IPS DF 6.9 (cell line): Measurements from ENCODE around the gene CRYM.
"Not testable (repeated sequence)": the region's sequence is repeated elsewhere in the genome, so short reads cannot be mapped to it uniquely, and the experiment has no call there.

Experiments used
- DNase-seq: peaks from one replicate; pipeline ENCODE4 v3.0.0-alpha.2; 2013; ENCODE audit warnings: low read depth, low spot score
- H3K27ac ChIP-seq: one replicate; pipeline ENCODE4 v1.5.1; 2013; ENCODE audit warnings: low read length, control low read depth
- H3K27me3 ChIP-seq: 2 replicates; pipeline ENCODE4 v1.6.1; 2013; ENCODE audit warnings: mild to moderate bottlenecking, low read length; ENCODE audit not compliant: control insufficient read depth, insufficient read depth
- H3K36me3 ChIP-seq: 2 replicates; pipeline ENCODE4 v1.6.1; 2013; ENCODE audit warnings: low read length; ENCODE audit not compliant: control insufficient read depth, insufficient read depth
- H3K4me1 ChIP-seq: 2 replicates; pipeline ENCODE4 v1.6.1; 2013; ENCODE audit warnings: low read length; ENCODE audit not compliant: control insufficient read depth, insufficient read depth
- H3K4me3 ChIP-seq: 2 replicates; pipeline ENCODE4 v1.5.1; 2013; ENCODE audit warnings: mild to moderate bottlenecking, low read length
- H3K9me3 ChIP-seq: 2 replicates; pipeline ENCODE4 v1.6.1; 2013; ENCODE audit warnings: low read length, inconsistent platforms; ENCODE audit not compliant: control insufficient read depth, insufficient read depth
- WGBS: extraction: QIAGEN DNeasy Blood & Tissue Kit; methylation state at CpG from one replicate; pipeline ENCODE4 v1.1.7; 2013; ENCODE audit warnings: mixed read lengths, missing lambda C conversion rate; ENCODE audit not compliant: insufficient read length, insufficient coverage; 5-methylcytosine and 5-hydroxymethylcytosine counted together

Gene CRYM

DNA sequence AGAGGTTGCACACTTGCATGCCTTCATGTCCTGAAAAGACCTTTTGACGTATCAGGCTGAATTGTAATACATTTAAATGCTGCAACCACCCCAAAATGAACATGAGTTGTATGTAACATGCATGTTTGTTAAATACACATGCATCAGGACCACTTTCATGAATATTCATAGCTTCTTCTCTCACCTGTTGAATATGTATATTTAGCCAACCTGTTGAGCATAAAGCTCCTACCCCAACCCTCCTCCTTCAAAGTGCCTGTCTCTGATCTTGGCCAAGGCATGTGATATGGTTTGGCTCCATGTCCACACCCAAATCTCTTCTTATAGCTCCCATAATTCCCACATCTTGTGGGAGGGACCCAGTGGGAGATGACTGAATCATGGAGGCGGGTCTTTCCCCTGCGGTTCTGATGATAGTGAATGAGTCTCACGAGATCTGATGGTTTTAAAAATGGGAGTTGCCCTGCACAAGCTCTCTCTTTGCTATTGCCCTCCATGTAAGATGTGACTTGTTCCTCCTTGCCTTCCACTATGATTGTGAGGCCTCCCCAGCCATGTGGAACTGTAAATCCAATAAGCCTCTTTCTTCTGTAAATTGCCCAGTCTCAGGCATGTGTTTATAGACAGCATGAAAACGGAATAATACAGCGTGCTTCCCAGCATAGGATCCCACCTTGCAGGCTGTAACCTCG lies 3.8 kb upstream of the CRYM start:
- Histone ChIP-seq H3K27ac (no peak overlapping the region), H3K36me3 (no peaks in the 10 kb centered on the region), H3K4me1 (no peaks in the 10 kb centered on the region; the same call in 1 of the 2 replicates), H3K4me3 (no peak overlapping the region), H3K9me3 (no peaks in the 10 kb centered on the region), H3K27me3 (peaks cover 1% of the 10 kb centered on the region; the same call in 1 of the 2 replicates)
- no peak for DNase-seq
- WGBS: no CpG with 5 or more reads among the region's 7 CpGs

DNA sequence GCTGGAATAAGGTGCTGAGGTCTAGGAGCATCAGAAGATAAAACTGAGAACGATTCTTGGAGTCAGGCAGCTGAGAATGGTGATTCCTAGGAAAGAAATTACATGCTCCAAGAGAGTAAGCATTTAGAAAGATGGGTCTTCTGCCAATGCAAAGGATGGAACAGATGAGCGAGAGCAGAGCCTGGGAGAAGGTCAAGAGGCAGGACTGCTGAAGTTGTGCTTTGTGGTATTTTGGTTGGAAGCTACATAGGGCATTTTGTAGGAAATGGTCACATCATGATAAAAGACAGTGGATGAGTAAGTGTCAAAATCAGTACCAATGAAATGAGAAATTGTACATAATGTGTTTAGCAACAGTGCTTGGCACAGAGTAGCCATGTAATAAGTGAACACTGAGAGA lies 1.4 kb upstream of the CRYM start:
- WGBS: no CpG with 5 or more reads among the region's 2 CpGs
- H3K4me1 ChIP-seq: no peaks in the 10 kb centered on the region; the same call in 1 of the 2 replicates
- H3K27ac ChIP-seq: no peak overlapping the region
- no peaks in the 10 kb centered on the region for H3K36me3 ChIP-seq
- DNase-seq: no peak
- H3K4me3 ChIP-seq: no peak overlapping the region
- H3K9me3 ChIP-seq: no peaks in the 10 kb centered on the region
- peaks cover 1% of the 10 kb centered on the region; the same call in 1 of the 2 replicates for H3K27me3 ChIP-seq

DNA sequence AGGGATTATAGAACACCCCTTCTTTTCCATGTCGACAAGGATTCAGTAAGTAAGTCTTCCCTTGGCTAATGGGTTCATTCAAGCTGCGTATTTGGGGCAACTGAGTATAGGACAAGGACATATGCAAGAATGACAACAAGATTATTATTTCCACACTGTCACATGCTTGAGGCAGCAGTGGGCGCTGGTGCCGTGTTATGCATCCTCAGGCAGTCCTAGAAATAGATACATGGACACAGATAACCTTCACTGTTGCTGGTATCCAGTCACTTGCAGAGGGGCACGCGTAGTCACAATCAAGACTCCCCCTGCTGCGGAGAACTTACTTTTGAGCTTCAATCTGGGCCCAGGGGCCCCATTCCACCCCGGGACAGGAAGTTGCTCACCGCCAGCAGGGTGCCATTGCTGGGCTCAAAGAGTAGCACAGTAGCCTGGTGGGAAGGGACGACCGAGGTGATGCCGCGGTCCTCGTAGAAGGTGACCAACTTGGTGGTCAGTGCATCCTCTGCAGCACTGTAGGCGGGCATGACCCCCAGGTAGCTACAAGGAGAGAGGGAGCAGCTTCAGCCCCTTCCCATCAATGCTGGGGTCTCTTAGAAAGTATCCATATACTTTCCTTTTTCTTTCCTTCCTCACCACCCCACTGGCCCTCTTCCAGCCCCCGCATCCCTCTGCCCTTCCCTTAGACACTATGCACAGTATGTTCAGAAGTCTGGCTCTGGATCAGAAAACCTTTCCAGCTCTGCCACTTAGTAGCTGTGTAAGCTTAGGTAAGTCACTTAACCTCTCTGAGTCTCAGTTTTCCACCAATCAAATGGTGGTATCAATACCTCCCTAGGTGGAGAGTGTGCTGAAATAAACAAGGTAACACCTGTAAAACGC lies 804 bp downstream of the CRYM start:
- Histone ChIP-seq H3K4me3 (peak overlapping the region; percentile 75), H3K27me3 (0 out of 2 replicates have a peak, but pooled peaks cover 1% of the 10 kb centered on the region), H3K27ac (no peak overlapping the region), H3K36me3 (no peaks in the 10 kb centered on the region), H3K4me1 (no peaks in the 10 kb centered on the region; the same call in 1 of the 2 replicates), H3K9me3 (no peaks in the 10 kb centered on the region)
- DNase-seq: no peak
- no CpG with 5 or more reads among the region's 17 CpGs for WGBS

DNA sequence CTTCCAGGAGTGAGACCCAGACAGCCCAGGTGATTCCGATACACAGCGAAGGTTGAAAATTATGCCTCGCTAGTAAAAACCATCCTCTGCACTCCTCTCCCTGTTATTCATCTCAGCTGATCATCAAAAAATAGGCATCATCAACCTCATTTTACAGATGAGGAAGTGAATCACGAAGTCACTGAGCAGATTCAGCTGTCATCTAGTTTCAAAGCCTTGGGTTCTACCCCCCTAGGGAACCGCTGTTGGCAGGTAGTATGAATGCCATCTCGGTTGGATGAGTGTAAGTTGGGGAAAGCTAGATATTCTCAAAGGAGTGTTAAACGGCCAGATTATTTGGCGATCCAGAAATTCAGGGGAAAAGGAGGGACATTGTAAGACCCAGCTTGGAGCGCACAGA lies 2.0 kb downstream of the CRYM start:
- DNase-seq: no peak
- Histone ChIP-seq H3K27ac (no peak overlapping the region), H3K27me3 (0 out of 2 replicates have a peak, but pooled peaks cover 1% of the 10 kb centered on the region), H3K36me3 (no peaks in the 10 kb centered on the region), H3K9me3 (no peaks in the 10 kb centered on the region), H3K4me1 (no peaks in the 10 kb centered on the region; the same call in 1 of the 2 replicates), H3K4me3 (no peak overlapping the region)
- no CpG with 5 or more reads among the region's 9 CpGs for WGBS

DNA sequence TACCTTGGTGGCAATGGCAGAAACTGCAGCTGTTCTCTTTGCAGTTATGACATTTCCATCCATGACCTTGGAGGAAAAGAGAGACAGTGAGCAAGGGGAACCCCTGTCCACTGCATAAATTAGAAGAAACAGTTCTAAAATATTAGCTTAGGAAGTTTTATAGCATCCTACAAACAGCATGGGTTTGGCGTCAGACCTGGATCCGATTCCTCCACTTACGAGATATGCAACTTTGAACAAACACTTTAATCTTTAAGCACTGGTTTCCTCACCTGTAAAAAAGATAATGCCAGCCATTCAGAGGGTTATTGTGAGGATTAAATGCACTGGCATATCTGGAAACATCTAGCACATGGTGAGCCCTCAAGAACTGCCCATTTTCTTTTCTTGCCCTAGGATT lies 2.6 kb downstream of the CRYM start:
- Histone ChIP-seq H3K9me3 (no peaks in the 10 kb centered on the region), H3K4me1 (no peaks in the 10 kb centered on the region; the same call in 1 of the 2 replicates), H3K27me3 (0 out of 2 replicates have a peak, but pooled peaks cover 1% of the 10 kb centered on the region), H3K36me3 (no peaks in the 10 kb centered on the region), H3K4me3 (no peak overlapping the region), H3K27ac (no peak overlapping the region)
- no peak for DNase-seq
- WGBS: no CpG with 5 or more reads among the region's 3 CpGs

DNA sequence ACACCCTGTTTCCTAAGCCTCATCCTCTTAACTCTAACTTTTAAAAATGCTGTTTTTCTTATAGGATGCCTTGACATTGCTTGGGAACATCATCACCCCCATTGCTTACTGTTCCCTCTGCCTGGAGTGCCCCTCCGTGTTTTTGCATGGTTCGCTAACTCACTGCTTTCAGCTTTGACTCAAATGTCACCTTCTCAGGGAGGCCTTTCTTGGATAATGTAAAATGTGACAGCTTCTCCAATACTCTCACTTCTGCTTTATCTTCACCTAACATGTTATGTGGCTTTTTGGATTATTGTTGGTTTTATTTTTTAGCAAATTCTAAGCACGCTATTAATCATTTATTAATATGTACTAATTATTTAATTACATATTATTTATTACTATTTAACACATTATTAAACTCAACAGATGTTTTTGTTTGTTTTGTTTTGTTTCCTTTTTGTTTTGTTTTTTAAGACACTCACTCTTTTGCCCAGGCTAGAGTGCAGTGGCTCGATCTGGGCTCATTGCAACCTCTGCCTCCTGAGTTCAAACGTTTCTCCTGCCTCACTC lies 3.8 kb downstream of the CRYM start:
- WGBS: no CpG with 5 or more reads among the region's 5 CpGs
- no peak for DNase-seq
- H3K4me1 ChIP-seq: no peaks in the 10 kb centered on the region; the same call in 1 of the 2 replicates
- H3K27me3 ChIP-seq: 0 out of 2 replicates have a peak, but pooled peaks cover 1% of the 10 kb centered on the region
- H3K36me3 ChIP-seq: no peaks in the 10 kb centered on the region
- no peak overlapping the region for H3K27ac ChIP-seq
- H3K9me3 ChIP-seq: no peaks in the 10 kb centered on the region
- H3K4me3 ChIP-seq: no peak overlapping the region

DNA sequence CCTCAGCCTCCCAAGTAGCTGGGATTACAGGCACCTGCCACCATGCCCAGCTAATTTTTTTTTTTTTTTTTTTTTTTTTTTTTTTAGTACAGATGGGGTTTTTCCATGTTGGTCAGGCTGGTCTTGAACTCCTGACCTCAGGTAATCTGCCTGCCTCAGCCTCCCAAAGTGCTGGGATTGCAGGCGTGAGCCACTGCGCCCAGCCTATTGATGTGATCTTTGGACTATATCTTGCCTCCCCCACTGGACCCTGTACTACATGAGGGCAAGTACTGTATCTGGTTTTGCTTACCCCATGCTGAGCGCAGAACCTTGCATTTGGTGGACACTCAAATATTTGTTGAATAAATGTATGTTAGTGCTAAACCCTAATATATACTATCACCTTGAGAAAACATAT lies 5.3 kb downstream of the CRYM start:
- H3K27me3 ChIP-seq, H3K36me3 ChIP-seq, H3K27ac ChIP-seq, H3K9me3 ChIP-seq, DNase-seq, H3K4me3 ChIP-seq, H3K4me1 ChIP-seq: not testable (repeated sequence)
- WGBS: no CpG with 5 or more reads among the region's 3 CpGs

DNA sequence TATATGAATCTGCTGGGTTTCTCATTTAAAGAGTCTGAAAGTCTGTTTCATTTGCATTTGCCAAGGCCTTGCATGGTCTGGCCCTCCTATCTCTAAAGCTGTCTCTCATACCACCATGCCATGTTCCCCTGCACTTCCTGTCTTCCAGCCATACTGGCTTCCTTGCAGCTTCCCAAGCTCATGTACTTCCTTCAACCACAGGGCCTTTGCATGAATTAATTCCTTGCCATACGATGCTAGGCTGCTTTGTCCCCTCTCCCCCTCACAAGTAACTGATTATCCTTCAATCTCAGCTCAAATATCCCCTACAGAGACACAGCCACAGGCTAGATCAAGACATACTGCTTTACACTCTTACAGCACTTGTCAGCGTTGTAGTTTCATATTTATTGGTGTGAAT lies 5.8 kb downstream of the CRYM start:
- Histone ChIP-seq H3K4me3 (no peak overlapping the region), H3K36me3 (no peaks in the 10 kb centered on the region), H3K27ac (no peak overlapping the region), H3K4me1 (no peaks in the 10 kb centered on the region; the same call in 1 of the 2 replicates), H3K9me3 (no peaks in the 10 kb centered on the region), H3K27me3 (no peaks in the 10 kb centered on the region)
- DNase-seq: no peak
- no CpG with 5 or more reads among the region's 2 CpGs for WGBS

DNA sequence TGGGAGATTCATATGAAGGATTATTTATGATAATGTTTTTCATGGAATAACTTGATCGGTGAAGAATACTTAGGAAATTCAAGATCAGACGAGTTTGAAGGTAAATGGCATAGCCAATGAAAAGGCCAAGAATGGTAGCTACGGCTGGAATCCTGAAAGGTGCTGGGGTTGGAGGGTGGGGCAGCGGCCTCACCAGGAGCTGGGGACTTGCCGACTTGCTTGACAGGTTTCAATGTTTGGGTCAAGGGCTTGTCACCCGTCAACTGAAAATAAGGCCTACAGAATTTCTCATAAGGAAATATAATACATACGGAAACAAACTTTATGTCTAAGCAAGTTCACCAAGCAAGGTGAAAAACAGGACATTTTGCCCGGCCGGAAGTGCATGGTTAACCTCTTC lies 9.9 kb downstream of the CRYM start:
- no peak overlapping the region for H3K27ac ChIP-seq
- H3K4me1 ChIP-seq: no peaks in the 10 kb centered on the region
- no peaks in the 10 kb centered on the region for H3K36me3 ChIP-seq
- WGBS: 100% methylated on average over 1 of the region's 9 CpGs
- DNase-seq: no peak
- no peaks in the 10 kb centered on the region for H3K9me3 ChIP-seq
- no peaks in the 10 kb centered on the region for H3K27me3 ChIP-seq
- no peak overlapping the region for H3K4me3 ChIP-seq

DNA sequence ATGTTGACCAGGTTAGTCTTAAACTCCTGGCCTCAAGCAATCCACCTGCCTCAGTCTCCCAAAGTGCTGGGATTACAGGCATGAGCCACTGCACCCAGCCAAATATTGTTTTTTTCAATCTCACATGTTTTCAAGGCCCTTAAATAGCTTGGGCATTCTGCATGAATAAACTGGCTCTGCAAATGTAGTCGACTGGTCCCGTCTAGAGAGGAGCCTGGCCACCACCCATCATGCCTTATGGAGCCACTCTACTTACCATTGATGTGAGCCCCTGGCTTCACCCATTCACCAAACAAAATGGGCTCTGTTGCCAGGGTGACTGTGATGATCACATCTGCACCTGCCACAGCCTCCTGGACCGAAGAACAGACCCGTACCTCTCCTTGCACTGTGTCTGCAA lies 10.8 kb downstream of the CRYM start:
- Histone ChIP-seq H3K36me3 (no peaks in the 10 kb centered on the region), H3K4me1 (no peaks in the 10 kb centered on the region), H3K27ac (no peak overlapping the region), H3K9me3 (no peaks in the 10 kb centered on the region), H3K27me3 (no peaks in the 10 kb centered on the region), H3K4me3 (no peak overlapping the region)
- DNase-seq: no peak
- no CpG with 5 or more reads among the region's 4 CpGs for WGBS
